ENCODE results near the gene UCN3. TPM values are rescaled to one million over a fixed set of nuclear protein-coding genes. Genes with fewer than 3 reads are reported as not detected.
"Not testable (repeated sequence)": the region's sequence is repeated elsewhere in the genome, so short reads cannot be mapped to it uniquely, and the experiment has no call there.

Gene UCN3
- total RNA-seq, 1 donor from 2014 or later = not detected

- intact Hi-C loops (cut with micrococcal nuclease) = no loop called here
Measured at GRCh38 chr10:5365928-5366327, 1.2 kb downstream of the UCN3 start.

GRCh38 chr10:5369362-5370158 is 4.8 kb downstream of the UCN3 start:
- intact Hi-C loops (cut with micrococcal nuclease) = no loop called here

GRCh38 chr10:5370493-5371352 is 6.0 kb downstream of the UCN3 start:
- intact Hi-C loops (cut with micrococcal nuclease) = no loop called here

- intact Hi-C loops (cut with micrococcal nuclease) = no loop called here
Measured at GRCh38 chr10:5373307-5373706, 8.5 kb downstream of the UCN3 start.

DNA sequence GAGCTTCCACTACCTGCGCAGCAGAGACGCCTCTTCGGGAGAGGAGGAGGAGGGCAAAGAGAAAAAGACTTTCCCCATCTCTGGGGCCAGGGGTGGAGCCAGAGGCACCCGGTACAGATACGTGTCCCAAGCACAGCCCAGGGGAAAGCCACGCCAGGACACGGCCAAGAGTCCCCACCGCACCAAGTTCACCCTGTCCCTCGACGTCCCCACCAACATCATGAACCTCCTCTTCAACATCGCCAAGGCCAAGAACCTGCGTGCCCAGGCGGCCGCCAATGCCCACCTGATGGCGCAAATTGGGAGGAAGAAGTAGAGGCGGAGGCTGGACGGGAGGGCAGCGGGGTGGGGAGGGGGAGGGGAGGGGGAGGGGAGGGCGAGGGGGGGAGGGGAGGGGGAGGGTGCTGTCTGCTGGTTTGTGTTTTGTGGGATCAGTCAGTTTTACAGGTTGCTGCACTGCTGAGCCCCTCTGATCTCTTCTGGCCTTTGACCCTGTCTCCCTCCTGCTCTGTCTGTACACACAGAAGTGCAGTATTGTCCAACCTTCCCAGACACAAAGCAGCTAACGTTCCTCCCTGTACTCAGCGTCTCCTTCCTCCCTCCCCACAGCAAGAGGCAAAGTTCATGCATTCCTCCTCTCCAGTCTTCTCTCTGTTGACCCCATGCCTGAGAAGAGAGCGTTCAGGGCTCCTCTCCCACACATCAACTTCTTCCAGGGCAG is 9.3 kb downstream of the UCN3 start:
- intact Hi-C loops (cut with micrococcal nuclease) = no loop called here

DNA sequence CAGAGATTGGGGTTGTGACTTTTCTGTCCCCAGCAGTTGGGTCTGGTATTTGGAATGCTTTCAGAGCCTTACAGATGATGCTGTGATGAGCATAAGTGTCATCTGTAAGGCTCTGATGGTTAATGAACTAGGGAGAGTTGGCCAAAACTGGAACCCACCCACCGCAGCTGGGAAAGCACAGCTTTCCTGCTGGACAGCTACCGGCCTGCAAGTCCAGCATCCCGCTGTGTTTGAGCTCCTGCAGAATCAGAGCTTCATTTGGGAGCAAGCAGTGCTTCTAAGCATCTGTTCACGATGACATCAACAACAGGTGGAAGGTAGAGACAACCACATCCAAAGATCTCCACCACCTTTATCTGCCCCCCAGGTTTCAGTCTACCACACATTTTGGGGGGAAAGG is 11.7 kb downstream of the UCN3 start:
- intact Hi-C loops (cut with micrococcal nuclease) = no loop called here

DNA sequence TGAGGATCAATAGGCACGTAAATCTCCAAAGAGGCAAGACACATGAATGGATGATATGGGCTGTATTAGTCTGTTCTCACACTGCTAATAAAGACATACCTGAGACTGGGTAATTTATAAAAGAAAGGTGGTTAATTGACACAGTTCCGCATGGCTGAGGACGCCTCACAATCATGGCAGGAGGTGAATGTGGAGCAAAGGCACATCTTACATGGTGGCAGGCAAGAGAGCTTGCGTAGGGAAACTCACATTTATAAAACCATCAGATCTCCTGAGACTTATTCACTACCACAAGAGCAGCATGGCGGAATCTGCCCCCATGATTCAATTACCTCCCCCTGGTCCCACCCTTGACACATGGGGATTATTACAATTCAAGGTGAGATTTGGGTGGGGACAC is 14.4 kb downstream of the UCN3 start:
- intact Hi-C loops (cut with micrococcal nuclease) = not testable (repeated sequence)

- intact Hi-C loops (cut with micrococcal nuclease) = loop anchor here (5.0 kb wide), 1 partner anchor 98 kb away; no protein-coding TSS in a partner anchor
Measured at GRCh38 chr10:5380395-5380794, 15.6 kb downstream of the UCN3 start.

- intact Hi-C loops (cut with micrococcal nuclease) = loop anchor here (5.0 kb wide), 1 partner anchor 99 kb away; no protein-coding TSS in a partner anchor
Measured at GRCh38 chr10:5381187-5381586, 16.4 kb downstream of the UCN3 start.

DNA sequence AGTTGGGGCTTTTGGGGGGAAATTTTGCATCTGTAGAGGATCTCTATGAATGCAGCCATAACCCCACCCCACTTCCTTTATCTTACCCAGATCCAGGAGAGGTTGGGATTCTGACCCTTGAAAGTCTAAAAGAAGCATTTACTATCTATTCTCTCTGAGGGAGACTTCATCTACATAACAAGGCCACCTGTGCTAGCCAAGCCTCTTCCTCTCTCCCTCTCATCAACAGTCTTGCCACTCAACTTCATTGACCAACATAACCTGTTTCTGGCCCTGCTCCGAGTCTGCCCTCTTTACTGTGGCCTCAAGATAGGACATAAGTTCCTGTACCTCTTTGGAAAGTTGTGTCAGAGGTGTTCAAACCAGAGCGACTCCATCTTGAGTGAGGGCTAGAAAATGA is 20.5 kb downstream of the UCN3 start:
- intact Hi-C loops (cut with micrococcal nuclease) = no loop called here

DNA sequence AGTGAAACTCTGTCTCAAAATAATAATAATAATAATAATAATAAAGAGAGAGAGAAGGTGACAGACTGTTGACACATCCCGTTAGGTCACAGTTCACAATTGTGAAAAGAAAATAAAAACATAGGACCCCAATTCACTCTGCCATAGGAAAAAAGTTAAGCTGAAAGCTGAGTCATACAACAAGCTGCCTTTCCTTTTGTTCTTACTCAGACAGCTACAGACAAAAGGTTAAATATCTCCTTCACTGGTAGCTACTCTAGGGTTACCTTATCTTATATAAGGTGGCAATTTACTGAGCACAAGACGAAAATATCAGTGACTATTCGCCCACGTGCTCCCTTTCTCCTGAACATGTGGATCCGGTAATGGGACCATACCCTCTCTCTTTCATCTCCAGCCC is 22.4 kb downstream of the UCN3 start:
- intact Hi-C loops (cut with micrococcal nuclease) = no loop called here

DNA sequence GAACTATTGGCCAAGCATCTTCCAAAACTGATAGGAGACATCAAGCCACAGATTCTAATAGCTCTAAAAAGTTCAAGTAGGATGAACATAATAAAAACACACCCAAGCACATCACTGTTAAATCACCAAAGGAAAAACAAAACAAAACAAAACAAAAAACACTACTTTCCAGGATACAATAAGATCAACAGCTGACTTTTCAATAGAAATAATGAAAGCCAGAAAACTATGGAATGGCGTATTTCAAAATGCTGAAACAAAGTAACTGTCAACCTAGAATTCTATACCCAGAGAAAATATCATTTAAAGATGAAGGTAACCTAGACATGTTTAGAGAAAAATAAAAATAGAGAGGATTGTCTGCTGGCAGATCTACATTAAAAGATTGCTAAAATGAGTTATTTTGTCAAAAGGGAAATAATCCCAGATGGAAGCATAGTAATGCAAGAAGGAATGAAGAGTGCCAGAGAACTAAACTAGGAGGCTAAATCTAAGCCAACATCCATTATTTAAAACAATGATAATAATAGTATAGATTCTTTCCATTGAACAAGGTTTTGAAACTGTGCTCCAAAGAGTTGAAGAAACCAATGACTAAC is 25.9 kb downstream of the UCN3 start:
- intact Hi-C loops (cut with micrococcal nuclease) = no loop called here

- intact Hi-C loops (cut with micrococcal nuclease) = no loop called here
Measured at GRCh38 chr10:5391790-5392189, 27.0 kb downstream of the UCN3 start.

DNA sequence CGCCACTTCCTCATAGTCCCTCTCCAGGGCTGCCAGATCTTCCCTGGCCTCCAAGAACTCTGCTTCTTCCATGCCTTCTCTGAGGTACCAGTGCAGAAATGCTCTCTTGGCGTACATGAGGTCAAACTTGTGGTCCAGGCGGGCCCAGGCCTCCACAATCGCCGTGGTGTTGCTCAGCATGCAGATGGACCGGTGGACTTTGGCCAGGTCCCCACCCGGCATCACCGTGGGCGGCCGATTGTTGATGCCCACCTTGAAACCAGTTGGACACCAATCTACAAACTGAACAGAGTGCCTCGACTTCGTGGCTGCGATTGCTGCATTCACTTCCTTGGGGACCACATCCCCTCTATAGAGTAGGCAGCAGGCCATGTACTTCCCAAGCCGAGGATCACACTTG is 28.8 kb downstream of the UCN3 start:
- intact Hi-C loops (cut with micrococcal nuclease) = no loop called here

- intact Hi-C loops (cut with micrococcal nuclease) = no loop called here
Measured at GRCh38 chr10:5395168-5395567, 30.4 kb downstream of the UCN3 start.

- intact Hi-C loops (cut with micrococcal nuclease) = no loop called here
Measured at GRCh38 chr10:5396556-5397300, 32.0 kb downstream of the UCN3 start.

DNA sequence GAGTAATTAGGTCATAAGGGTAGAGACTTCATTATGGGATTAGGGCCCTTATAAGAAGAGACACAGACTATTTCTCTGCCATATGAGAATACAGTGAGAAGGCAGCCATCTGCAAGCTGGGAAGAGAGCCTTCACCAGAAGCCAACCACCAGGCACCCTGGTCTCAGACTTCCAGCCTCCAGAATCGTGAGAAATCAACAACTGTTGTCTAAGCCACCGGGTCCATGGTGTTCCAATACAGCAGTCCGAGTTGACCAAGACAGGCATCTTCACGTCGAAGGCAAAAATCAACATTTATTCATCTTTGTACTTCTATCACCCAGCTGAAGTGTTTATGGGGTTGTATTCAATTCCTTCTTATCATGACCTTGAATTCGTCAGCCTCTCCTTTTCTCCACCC is 34.6 kb downstream of the UCN3 start:
- intact Hi-C loops (cut with micrococcal nuclease) = no loop called here

- intact Hi-C loops (cut with micrococcal nuclease) = no loop called here
Measured at GRCh38 chr10:5400468-5401240, 35.9 kb downstream of the UCN3 start.

GRCh38 chr10:5402798-5403197 is 38.0 kb downstream of the UCN3 start:
- intact Hi-C loops (cut with micrococcal nuclease) = no loop called here
